Esophagus (tissue), 2 donors: ENCODE measurements around the gene TIMP1. TPM values are rescaled to one million over a fixed set of nuclear protein-coding genes. Genes with fewer than 3 reads are reported as not detected.
"Not testable (repeated sequence)": the region's sequence is repeated elsewhere in the genome, so short reads cannot be mapped to it uniquely, and the experiment has no call there.

Experiments
- H3K27ac ChIP-seq, 2 donors: one replicate each; pipeline ENCODE4 v1.5.1; 2013; ENCODE audit warnings: low read depth in 2 of 2, mild to moderate bottlenecking in 2 of 2, inconsistent platforms in 1 of 2, low read length in 1 of 2, moderate library complexity in 1 of 2
- H3K27me3 ChIP-seq, 2 donors: one replicate each; pipeline ENCODE4 v1.6.1; 2013; ENCODE audit warnings: low read length in 2 of 2, control low read depth in 1 of 2, mild to moderate bottlenecking in 1 of 2; ENCODE audit not compliant: insufficient read depth in 2 of 2, control insufficient read depth in 1 of 2
- H3K36me3 ChIP-seq, 2 donors: one replicate each; pipeline ENCODE4 v1.6.1; 2013; ENCODE audit warnings: low read length in 1 of 2; ENCODE audit not compliant: control insufficient read depth in 2 of 2, insufficient read depth in 2 of 2
- H3K4me1 ChIP-seq, 2 donors: one replicate each; pipeline ENCODE4 v1.6.1; 2013; ENCODE audit warnings: low read length in 1 of 2; ENCODE audit not compliant: control insufficient read depth in 2 of 2, insufficient read depth in 2 of 2
- H3K4me3 ChIP-seq, 2 donors: one replicate each; pipeline ENCODE4 v1.5.1; 2013; ENCODE audit warnings: low read length in 2 of 2, mild to moderate bottlenecking in 2 of 2, low read depth in 1 of 2, moderate library complexity in 1 of 2
- H3K9me3 ChIP-seq, 2 donors: one replicate each; pipeline ENCODE4 v1.6.1; 2013; ENCODE audit warnings: mild to moderate bottlenecking in 2 of 2, low read depth in 1 of 2, low read length in 1 of 2, moderate library complexity in 1 of 2; ENCODE audit not compliant: control insufficient read depth in 2 of 2, insufficient read depth in 1 of 2
- WGBS, 2 donors: extraction: QIAGEN DNeasy Blood & Tissue Kit; methylation state at CpG; one replicate each; pipeline ENCODE4 v1.1.7; 2013; 5-methylcytosine and 5-hydroxymethylcytosine counted together
- polyA plus RNA-seq, 2 donors: library from polyadenylated mRNA; stranded (reverse); fragments of 200-250 nt; gene quantifications; one replicate each; pipeline ENCODE4 v1.2.3, GENCODE V29; 2013
- donor health status: healthy with polysubstance abuse.
- donor health status: Bipolar disorder and iron deficiency.

TIMP1 gene
- polyA plus RNA-seq, 2 donors = 27.7 to 52.6 TPM

DNA sequence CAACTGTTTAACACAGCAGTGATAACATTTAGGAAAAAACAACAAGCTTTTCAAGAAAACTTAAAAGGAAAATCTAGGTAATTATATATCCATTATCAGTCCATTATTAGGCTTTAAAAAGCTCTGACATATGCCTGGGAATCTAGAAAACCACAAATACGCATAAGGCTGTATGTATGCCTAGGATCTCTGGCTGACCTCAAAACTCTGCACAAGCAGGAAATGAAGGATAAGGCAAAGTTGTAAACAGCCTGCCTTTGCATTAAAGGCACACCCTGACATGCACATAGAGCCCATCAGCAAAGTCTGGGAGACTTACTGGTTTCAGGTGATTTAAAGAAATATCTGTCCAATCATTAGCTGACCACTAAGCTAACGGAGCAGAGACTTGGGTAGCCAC, 14.0 kb downstream of the TIMP1 start:
- Histone ChIP-seq H3K4me1 (no peaks in the 10 kb centered on the region), H3K9me3 (peaks cover 0 to 2% of the 10 kb centered on the region in 2 donors), H3K36me3 (no peaks in the 10 kb centered on the region), H3K27ac (no peak overlapping the region), H3K27me3 (no peaks in the 10 kb centered on the region), H3K4me3 (no peak overlapping the region)
- WGBS, 2 donors = 77 to 83% methylated on average over 2 of the region's 2 CpGs

DNA sequence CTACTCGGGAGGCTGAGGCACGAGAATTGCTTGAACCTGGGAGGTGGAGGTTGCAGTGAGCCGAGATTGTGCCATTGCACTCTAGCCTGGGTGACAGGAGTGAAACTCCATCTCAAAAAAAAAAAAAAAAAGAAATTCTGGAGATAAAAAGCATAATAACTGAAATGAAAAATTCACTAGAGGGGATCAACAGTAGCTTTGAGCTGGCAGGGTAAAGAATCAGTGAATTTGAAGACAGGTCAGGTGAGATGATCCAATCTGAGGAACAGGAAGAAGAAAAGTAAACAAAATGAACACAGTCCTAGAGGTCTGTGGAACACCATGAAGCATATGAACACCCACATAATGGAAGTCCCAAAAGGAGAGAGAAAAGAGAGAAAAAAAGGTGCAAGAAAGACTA, 15.0 kb downstream of the TIMP1 start:
- Histone ChIP-seq H3K36me3 (no peaks in the 10 kb centered on the region), H3K27ac (no peak overlapping the region), H3K4me3 (no peak overlapping the region), H3K4me1 (no peaks in the 10 kb centered on the region), H3K27me3 (peaks cover 0 to 2% of the 10 kb centered on the region in 2 donors), H3K9me3 (peaks cover 0 to 2% of the 10 kb centered on the region in 2 donors)
- 78 to 93% methylated on average over 3 of the region's 3 CpGs for WGBS, 2 donors

DNA sequence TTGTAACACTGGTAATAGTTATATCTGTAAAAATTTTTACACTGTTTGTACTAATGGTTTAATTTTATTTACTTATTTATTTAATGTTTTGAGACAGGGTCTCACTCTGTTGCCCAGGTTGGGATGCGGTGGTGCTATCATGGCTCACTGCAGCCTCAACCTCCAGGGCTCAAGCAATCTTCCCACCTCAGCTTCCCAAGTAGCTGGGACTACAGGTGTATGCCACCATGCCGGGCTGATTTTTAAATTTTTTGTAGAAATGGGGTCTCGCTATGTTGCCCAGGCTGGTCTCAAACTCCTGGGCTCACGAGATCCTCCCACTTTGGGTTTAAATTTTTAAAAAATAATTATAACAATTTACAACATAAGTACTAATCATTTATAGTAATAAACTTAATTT, 20.9 kb downstream of the TIMP1 start:
- WGBS, 2 donors = 88 to 94% methylated on average over 4 of the region's 4 CpGs
- not testable (repeated sequence) for H3K9me3 ChIP-seq, H3K27me3 ChIP-seq, H3K4me1 ChIP-seq, H3K27ac ChIP-seq, H3K4me3 ChIP-seq, H3K36me3 ChIP-seq

DNA sequence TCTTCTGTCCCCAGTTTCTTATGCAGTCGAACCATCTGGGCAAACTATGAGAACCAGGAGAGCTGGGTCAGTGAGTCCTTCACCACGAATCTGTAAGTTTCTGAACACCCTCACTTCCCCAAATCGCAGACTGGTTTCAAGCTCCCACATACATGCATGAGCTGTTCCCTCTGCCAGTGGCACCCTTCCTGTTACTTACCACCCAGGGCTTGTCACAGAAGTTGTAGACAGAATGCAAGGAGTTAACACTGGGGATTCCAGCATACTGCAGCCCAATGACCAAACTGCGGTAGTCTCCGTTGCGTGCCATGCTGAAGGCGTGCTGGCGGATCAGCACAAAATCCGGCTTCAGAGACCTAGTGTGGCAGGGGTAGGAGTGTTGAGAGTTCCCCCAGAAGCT, 22.8 kb downstream of the TIMP1 start:
- Histone ChIP-seq H3K4me1 (no peaks in the 10 kb centered on the region), H3K9me3 (no peaks in the 10 kb centered on the region), H3K27me3 (peaks cover 0 to 2% of the 10 kb centered on the region in 2 donors), H3K27ac (no peak overlapping the region), H3K4me3 (no peak overlapping the region), H3K36me3 (no peaks in the 10 kb centered on the region)
- 57 to 68% methylated on average over 9 of the region's 9 CpGs for WGBS, 2 donors

DNA sequence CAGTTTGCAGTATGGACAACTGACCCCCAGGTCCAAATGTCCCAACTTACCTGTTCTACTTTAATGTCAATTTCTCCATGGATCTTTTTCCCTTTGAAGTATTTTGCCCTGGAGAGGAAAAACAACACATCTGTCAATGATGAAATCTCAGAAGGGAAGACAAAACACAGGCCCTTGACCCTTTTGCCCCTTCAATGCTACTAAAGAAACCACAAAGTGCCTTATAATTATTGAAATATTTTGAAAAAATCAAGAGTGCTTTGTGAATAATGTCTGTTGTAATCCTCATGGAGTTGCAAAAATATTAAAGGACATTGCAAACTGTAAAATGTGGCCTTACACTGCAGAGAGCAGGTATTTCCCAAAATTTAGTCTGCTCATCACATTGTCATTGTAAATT, 24.9 kb downstream of the TIMP1 start:
- Histone ChIP-seq H3K27ac (no peak overlapping the region), H3K4me3 (no peak overlapping the region), H3K36me3 (no peaks in the 10 kb centered on the region), H3K4me1 (no peaks in the 10 kb centered on the region), H3K9me3 (no peaks in the 10 kb centered on the region), H3K27me3 (no peaks in the 10 kb centered on the region)

DNA sequence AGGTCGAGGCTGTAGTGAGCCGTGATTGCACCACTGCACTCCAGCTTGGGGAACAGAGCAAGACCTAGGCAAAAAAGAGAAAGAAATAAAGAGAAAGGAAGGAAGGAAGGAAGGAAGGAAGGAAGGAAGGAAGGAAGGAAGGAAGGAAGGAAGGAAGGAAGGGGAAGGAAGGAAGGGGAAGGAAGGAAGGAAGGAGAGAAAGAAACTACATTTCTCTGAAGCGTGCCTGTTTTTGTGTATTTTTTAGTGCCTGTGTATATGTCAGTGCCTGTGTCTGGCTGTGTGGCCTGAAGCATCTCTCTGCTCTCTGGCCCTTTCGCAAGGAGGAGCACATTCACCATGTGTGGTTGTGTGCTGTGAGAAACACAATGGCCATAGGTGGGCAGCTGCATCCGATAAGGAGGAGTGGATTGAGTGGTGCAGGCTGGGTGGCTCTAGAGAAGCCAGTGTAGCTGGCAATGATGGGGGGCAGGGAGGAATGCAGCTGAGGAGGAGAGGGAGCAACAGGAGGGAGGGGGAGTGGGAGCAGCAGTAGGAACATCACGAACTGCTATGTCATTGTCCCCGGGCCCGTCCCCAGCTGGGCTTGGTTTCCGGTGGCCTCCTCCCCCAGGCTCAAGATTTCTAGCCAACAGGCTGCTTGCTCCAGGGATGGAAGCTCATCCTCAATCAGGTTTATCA, 26.0 kb downstream of the TIMP1 start:
- Histone ChIP-seq H3K4me3 (no peak overlapping the region), H3K36me3 (no peaks in the 10 kb centered on the region), H3K4me1 (no peaks in the 10 kb centered on the region), H3K27me3 (no peaks in the 10 kb centered on the region), H3K27ac (no peak overlapping the region), H3K9me3 (no peaks in the 10 kb centered on the region)
- 48 to 64% methylated on average over 9 of the region's 9 CpGs for WGBS, 2 donors

DNA sequence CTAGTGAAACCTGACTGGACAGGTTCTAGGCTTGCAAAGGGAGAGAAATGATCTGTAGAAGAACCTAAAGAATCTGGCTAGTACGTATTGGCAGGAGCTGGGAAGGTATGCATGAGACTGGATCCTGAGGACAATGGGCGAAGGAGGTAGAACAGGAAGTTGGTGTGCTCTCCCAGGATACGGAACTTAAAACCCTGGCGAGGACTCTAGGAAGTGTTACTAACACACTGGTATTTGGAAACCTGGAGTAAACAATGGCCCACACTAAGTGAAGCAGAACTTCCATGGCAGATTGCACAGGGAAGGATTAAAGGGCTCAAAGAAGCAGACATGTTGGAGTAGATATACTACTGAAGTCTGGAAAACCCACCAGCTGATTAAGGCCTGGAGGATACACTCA, 28.3 kb downstream of the TIMP1 start:
- Histone ChIP-seq H3K27ac (no peak overlapping the region), H3K4me3 (no peak overlapping the region), H3K36me3 (no peaks in the 10 kb centered on the region), H3K4me1 (no peaks in the 10 kb centered on the region), H3K27me3 (no peaks in the 10 kb centered on the region), H3K9me3 (no peaks in the 10 kb centered on the region)
- WGBS, 2 donors = 55 to 68% methylated on average over 4 of the region's 4 CpGs

DNA sequence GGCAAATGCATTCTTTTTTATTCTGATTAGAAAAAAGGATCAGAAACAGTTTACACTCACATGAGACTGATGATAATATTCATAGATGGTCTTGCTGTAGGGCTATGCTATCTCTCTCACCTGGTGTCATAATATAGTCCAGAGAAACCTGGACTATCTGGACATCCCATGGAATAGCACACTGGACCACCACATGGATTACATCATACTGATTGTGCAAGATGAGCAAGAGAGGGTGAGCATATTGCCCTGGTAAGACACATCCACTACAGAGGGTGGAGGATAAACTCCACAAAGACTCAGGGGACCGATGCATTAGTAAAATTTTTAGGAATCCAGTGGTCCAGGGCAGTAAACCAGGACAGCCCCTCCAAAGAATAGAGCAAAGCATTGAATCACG, 29.3 kb downstream of the TIMP1 start:
- Histone ChIP-seq H3K27ac (no peak overlapping the region), H3K4me3 (no peak overlapping the region), H3K36me3 (no peaks in the 10 kb centered on the region), H3K27me3 (no peaks in the 10 kb centered on the region), H3K9me3 (no peaks in the 10 kb centered on the region), H3K4me1 (no peaks in the 10 kb centered on the region)
- 85 to 94% methylated on average over 2 of the region's 2 CpGs for WGBS, 2 donors

DNA sequence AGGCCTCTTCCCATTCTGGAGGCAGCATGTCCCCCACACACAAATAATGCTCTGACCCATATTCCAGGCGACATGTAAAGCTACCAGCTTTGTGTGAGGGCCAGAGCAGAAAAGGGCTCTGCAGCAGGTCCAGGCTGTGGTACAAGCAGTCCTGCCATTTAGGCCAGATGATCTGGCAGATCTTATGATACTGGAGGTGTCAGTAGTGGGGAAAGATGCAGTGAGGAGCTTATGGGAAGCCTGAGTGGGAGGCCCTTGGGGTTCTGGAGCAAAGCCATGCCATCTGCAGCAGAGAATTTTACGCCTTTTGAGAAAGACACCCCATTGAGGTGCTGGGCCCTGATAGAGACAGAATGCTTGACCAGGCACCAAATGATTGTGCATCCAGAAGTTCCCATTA, 29.7 kb downstream of the TIMP1 start:
- H3K4me1 ChIP-seq = no peaks in the 10 kb centered on the region
- 76 to 94% methylated on average over 2 of the region's 2 CpGs for WGBS, 2 donors
- H3K4me3 ChIP-seq = no peak overlapping the region
- no peaks in the 10 kb centered on the region for H3K9me3 ChIP-seq
- no peaks in the 10 kb centered on the region for H3K27me3 ChIP-seq
- H3K36me3 ChIP-seq = no peaks in the 10 kb centered on the region
- H3K27ac ChIP-seq = no peak overlapping the region

DNA sequence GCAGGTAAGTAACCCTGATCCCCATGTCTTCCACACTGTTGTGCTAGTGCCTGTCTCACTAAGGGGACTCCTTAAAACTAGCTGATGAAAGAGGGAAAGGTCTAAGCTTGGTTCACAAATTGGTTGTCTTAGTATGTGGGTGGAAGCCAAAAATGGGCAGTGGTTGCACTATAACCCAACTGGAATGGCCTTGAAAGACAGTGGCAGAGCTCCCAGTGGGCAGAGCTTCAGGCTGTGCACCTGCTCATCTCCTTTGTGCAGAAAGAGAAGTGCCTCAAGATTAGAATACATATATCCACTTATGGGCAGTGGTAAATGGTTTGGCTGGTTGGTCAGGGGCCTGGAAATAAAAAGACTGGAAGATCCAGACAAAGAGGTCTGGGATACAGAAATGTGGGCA, 30.2 kb downstream of the TIMP1 start:
- Histone ChIP-seq H3K4me3 (no peak overlapping the region), H3K9me3 (no peaks in the 10 kb centered on the region), H3K4me1 (no peaks in the 10 kb centered on the region), H3K27ac (no peak overlapping the region), H3K36me3 (no peaks in the 10 kb centered on the region), H3K27me3 (no peaks in the 10 kb centered on the region)
